ENCODE results near the gene FHL2.

DNA sequence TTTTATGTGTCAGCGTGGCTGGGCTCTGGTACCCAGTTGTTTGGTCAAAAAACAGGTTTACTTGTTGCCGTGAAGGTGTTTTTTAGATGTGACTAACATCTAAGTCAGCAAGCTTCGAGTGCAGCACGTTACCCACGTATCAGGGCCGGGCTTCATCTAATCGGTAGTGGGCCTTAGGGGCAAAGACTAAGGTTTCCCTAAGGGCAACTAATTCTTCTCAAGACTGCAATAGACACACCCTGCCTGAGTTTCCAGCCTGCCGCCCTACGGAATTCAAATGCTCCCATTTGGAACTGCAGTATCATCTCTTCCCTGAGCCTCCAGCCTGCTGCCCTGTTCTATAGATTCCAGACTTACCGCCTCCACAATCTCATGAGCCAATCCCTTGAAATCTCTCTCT, 27.7 kb downstream of the FHL2 start:
- TF ChIP-seq, protein P1, sequence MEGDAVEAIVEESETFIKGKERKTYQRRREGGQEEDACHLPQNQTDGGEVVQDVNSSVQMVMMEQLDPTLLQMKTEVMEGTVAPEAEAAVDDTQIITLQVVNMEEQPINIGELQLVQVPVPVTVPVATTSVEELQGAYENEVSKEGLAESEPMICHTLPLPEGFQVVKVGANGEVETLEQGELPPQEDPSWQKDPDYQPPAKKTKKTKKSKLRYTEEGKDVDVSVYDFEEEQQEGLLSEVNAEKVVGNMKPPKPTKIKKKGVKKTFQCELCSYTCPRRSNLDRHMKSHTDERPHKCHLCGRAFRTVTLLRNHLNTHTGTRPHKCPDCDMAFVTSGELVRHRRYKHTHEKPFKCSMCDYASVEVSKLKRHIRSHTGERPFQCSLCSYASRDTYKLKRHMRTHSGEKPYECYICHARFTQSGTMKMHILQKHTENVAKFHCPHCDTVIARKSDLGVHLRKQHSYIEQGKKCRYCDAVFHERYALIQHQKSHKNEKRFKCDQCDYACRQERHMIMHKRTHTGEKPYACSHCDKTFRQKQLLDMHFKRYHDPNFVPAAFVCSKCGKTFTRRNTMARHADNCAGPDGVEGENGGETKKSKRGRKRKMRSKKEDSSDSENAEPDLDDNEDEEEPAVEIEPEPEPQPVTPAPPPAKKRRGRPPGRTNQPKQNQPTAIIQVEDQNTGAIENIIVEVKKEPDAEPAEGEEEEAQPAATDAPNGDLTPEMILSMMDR (IDR thresholded peaks at IDR 0.05; ENCODE audit: low read depth, low read length, poor library complexity, severe bottlenecking), result no peak
- TF ChIP-seq EZH2phosphoT487 (IDR thresholded peaks at IDR 0.05; ENCODE audit: borderline replicate concordance, low read length), result no peak

Measured in DOHH2 (cell line).